Natural killer cell (primary cell): ENCODE results near the gene HSPA12A. TPM values are rescaled to one million over a fixed set of nuclear protein-coding genes. Genes with fewer than 3 reads are reported as not detected.

Source experiments
- ATAC-seq, 3 donors: fragments of 150-1000 bp in 2 of 3; fragments of 200-7000 bp in 1 of 3; cut with Tn5 transposase; 1 replicate in 1 of 3; 2 replicates in 2 of 3; pipeline ENCODE4 v1.10.0; 2021; ENCODE audit warnings: mild to moderate bottlenecking in 2 of 3, moderate library complexity in 2 of 3
- DNase-seq, 2 donors: peaks; one replicate each; pipeline versions ENCODE4 v3.0.0 to v3.0.0-alpha.2; 2013 to 2021; ENCODE audit warnings: mixed read lengths in 1 of 2
- H3K27ac ChIP-seq: one replicate; pipeline ENCODE4 v1.5.1; 2013; ENCODE audit warnings: mild to moderate bottlenecking, low read length
- H3K27me3 ChIP-seq: one replicate; pipeline ENCODE4 v1.6.1; 2013; ENCODE audit warnings: low read length; ENCODE audit not compliant: control insufficient read depth, insufficient read depth
- H3K36me3 ChIP-seq: one replicate; pipeline ENCODE4 v1.6.1; 2013; ENCODE audit warnings: low read length; ENCODE audit not compliant: control insufficient read depth, insufficient read depth
- H3K4me1 ChIP-seq: one replicate; pipeline ENCODE4 v1.6.1; 2013; ENCODE audit warnings: low read length; ENCODE audit not compliant: control insufficient read depth, insufficient read depth
- H3K4me3 ChIP-seq: one replicate; pipeline ENCODE4 v1.5.1; 2013; ENCODE audit warnings: low read length
- H3K9me3 ChIP-seq: one replicate; pipeline ENCODE4 v1.6.1; 2013; ENCODE audit warnings: low read length; ENCODE audit not compliant: control insufficient read depth, insufficient read depth
- H3K27ac Mint-ChIP-seq, 2 donors: one replicate each; pipeline ENCODE4 v1.8.0; 2022; ENCODE audit warnings: mild to moderate bottlenecking in 2 of 2, mixed read lengths in 2 of 2, moderate library complexity in 1 of 2
- H3K27me3 Mint-ChIP-seq, 2 donors: one replicate each; pipeline ENCODE4 v1.8.0; 2022; ENCODE audit warnings: low read depth in 2 of 2, mixed read lengths in 2 of 2
- H3K36me3 Mint-ChIP-seq: one replicate; pipeline ENCODE4 v1.8.0; 2022; ENCODE audit warnings: mixed read lengths
- H3K4me1 Mint-ChIP-seq, 2 donors: one replicate each; pipeline ENCODE4 v1.8.0; 2022; ENCODE audit warnings: mixed read lengths in 2 of 2
- H3K4me3 Mint-ChIP-seq: one replicate; pipeline ENCODE4 v1.8.0; 2022; ENCODE audit warnings: mild to moderate bottlenecking, moderate library complexity, mixed read lengths
- H3K9me3 Mint-ChIP-seq, 2 donors: one replicate each; pipeline ENCODE4 v1.8.0; 2022; ENCODE audit warnings: mixed read lengths in 2 of 2
- WGBS: methylation state at CpG from one replicate; pipeline ENCODE4 v1.1.7; 2013; ENCODE audit warnings: missing lambda C conversion rate; ENCODE audit not compliant: insufficient coverage; 5-methylcytosine and 5-hydroxymethylcytosine counted together
- intact Hi-C: fragments of 100-400 bp; cut with micrococcal nuclease; formaldehyde crosslinking; loops from one replicate; pipeline ENCODE4 v1.14.2; 2022
- total RNA-seq, 4 donors: library from RNA; stranded (reverse); fragments of 120-200 nt in 1 of 4; gene quantifications; one replicate each; pipeline versions ENCODE4 v1.2.3 to v1.2.4, GENCODE V29; 2013 to 2022
- TF ChIP-seq, protein P1 (sequence below): fragments of 200-600 bp; IDR thresholded peaks from one replicate; pipeline ENCODE4 v1.8.0; 2022; ENCODE audit warnings: antibody characterized with exemption

The HSPA12A gene
- total RNA-seq, 3 donors from 2014 or later (not counting 1 experiment from before 2014, with no cell fraction given) = 0.43 TPM; not detected in 2

DNA sequence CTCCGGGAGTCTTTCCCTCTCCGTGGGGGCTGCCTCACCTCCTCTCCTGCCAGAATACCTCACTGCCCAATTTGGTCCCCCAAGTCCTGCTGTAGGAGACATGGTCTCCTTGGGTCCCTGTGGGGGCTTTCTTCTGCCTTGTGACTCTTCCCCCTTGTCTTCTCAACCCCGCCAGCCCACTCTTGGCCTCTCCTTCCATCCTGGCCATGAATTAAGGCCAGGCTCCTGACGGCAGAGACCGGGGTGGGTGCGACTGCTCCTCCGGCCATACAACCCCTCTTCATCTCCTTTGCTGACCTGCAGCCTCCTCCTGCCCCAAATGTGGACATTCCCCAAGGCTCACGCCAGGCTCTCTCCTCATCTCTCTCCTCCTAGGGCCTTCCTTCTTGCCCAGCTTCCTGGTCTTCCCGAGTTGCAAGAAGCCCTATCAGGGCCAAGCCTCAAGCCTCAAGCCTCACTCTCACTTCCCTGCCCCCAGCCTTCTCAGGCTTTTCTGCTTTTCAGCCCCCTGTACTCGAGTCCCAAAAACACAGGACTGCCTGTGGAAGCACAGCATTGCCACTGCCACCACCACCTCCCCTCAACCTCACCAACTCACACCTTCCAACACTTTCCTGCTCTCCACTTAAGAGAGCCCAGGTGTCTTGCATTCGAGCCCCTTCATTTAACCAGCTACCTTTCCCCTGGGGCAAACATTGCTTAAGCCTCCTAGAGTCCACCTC is 120.3 kb downstream of the HSPA12A start:
- H3K9me3 Mint-ChIP-seq = no peaks in the 10 kb centered on the region
- 78% methylated on average over 11 of the region's 11 CpGs for WGBS
- no peak overlapping the region for H3K27ac Mint-ChIP-seq
- no peaks in the 10 kb centered on the region for H3K36me3 ChIP-seq
- H3K27ac ChIP-seq = no peak overlapping the region
- H3K9me3 ChIP-seq = no peaks in the 10 kb centered on the region
- no peak overlapping the region for H3K4me3 ChIP-seq
- no peaks in the 10 kb centered on the region for H3K27me3 ChIP-seq
- TF ChIP-seq, protein P1, sequence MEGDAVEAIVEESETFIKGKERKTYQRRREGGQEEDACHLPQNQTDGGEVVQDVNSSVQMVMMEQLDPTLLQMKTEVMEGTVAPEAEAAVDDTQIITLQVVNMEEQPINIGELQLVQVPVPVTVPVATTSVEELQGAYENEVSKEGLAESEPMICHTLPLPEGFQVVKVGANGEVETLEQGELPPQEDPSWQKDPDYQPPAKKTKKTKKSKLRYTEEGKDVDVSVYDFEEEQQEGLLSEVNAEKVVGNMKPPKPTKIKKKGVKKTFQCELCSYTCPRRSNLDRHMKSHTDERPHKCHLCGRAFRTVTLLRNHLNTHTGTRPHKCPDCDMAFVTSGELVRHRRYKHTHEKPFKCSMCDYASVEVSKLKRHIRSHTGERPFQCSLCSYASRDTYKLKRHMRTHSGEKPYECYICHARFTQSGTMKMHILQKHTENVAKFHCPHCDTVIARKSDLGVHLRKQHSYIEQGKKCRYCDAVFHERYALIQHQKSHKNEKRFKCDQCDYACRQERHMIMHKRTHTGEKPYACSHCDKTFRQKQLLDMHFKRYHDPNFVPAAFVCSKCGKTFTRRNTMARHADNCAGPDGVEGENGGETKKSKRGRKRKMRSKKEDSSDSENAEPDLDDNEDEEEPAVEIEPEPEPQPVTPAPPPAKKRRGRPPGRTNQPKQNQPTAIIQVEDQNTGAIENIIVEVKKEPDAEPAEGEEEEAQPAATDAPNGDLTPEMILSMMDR = no peak
- DNase-seq (no peak), ATAC-seq (no peak)
- H3K4me1 Mint-ChIP-seq = no peaks in the 10 kb centered on the region
- no peak overlapping the region for H3K4me3 Mint-ChIP-seq
- H3K36me3 Mint-ChIP-seq = no peaks in the 10 kb centered on the region
- peaks cover 4 to 11% of the 10 kb centered on the region in 2 donors for H3K27me3 Mint-ChIP-seq
- intact Hi-C loops = no loop called here
- H3K4me1 ChIP-seq = no peaks in the 10 kb centered on the region

DNA sequence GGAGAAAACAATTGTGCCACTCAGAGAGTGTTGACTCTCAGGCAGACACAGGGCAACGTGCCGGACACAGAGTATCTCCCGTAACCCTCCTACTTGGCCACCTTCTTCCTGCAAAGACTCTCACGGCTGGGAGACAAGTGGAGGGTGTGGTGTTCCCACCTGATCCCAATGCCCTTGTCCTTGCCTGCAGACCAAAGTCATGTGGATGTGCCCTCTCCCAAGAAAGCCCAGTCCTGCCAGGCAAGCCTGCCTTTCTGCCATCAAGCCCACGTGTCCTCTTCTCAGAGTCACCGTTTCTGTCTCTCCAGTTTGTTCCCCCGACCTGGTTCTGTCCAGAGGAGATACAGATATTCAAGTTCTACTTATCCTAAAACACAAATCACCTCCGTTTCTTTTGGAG is 120.9 kb downstream of the HSPA12A start:
- H3K27ac Mint-ChIP-seq = no peak overlapping the region
- no peak overlapping the region for H3K4me3 ChIP-seq

More for the DNA sequence above, 120.9 kb downstream of the HSPA12A start:
- DNase-seq (no peak), ATAC-seq (no peak)
- Histone ChIP-seq H3K4me1 (no peaks in the 10 kb centered on the region), H3K27me3 (no peaks in the 10 kb centered on the region), H3K9me3 (no peaks in the 10 kb centered on the region), H3K36me3 (no peaks in the 10 kb centered on the region), H3K27ac (no peak overlapping the region)
- TF ChIP-seq, protein P1 = no peak
- intact Hi-C loops = no loop called here
- H3K4me1 Mint-ChIP-seq = no peaks in the 10 kb centered on the region
- 80% methylated on average over 8 of the region's 8 CpGs for WGBS
- no peaks in the 10 kb centered on the region for H3K36me3 Mint-ChIP-seq
- H3K9me3 Mint-ChIP-seq = no peaks in the 10 kb centered on the region
- no peak overlapping the region for H3K4me3 Mint-ChIP-seq
- H3K27me3 Mint-ChIP-seq = peaks cover 4 to 8% of the 10 kb centered on the region in 2 donors

Other genes starting within 250 kb of the HSPA12A start
- not detected for gene PNLIP, start 196.6 kb downstream of the HSPA12A start, total RNA-seq
- gene PNLIPRP1, start 151.6 kb downstream of the HSPA12A start, total RNA-seq = not detected
- gene PNLIPRP2, start 121.6 kb downstream of the HSPA12A start, total RNA-seq = not detected
- gene ENO4, start 106.9 kb upstream of the HSPA12A start, total RNA-seq = not detected